GM23338 (cell line): ENCODE measurements around the gene POU4F3.

Experiments used
- CREB1 ChIP-seq: fragments of 250-450 bp; sonication (Bioruptor Pico); IDR thresholded peaks from 2 replicates; pipeline ENCODE4 v1.5.0; 2020; ENCODE audit warnings: low read depth, mild to moderate bottlenecking, moderate library complexity
- CTCF ChIP-seq, 2 experiments: fragments of 200-600 bp in 1 of 2; sonication (generic) in 1 of 2; conservative IDR thresholded peaks; 2 replicates each; pipeline versions ENCODE4 v1.5.1 to v1.6.1; 2016 to 2017; ENCODE audit warnings: antibody characterized with exemption in 2 of 2, low read depth in 2 of 2, mild to moderate bottlenecking in 2 of 2, moderate library complexity in 1 of 2
- ETS1 ChIP-seq: IDR thresholded peaks from 2 replicates; pipeline ENCODE4 v1.6.1; 2016; ENCODE audit warnings: antibody characterized with exemption
- EZH2 ChIP-seq: fragments of 200-600 bp; sonication (generic); IDR thresholded peaks from one replicate; pipeline ENCODE4 v1.8.0; 2017; ENCODE audit warnings: antibody characterized with exemption, mild to moderate bottlenecking, low read depth; ENCODE audit not compliant: unreplicated experiment
- EZH2phosphoT487 ChIP-seq: fragments of 200-600 bp; sonication (generic); IDR thresholded peaks from one replicate; pipeline ENCODE4 v1.8.1; 2018; ENCODE audit warnings: antibody characterized with exemption; ENCODE audit not compliant: unreplicated experiment
- JUNB ChIP-seq: IDR thresholded peaks from one replicate; pipeline ENCODE4 v1.6.1; 2016; ENCODE audit warnings: antibody characterized with exemption; ENCODE audit not compliant: unreplicated experiment
- NANOG ChIP-seq: IDR thresholded peaks from 2 replicates; pipeline ENCODE4 v1.6.1; 2016; ENCODE audit warnings: antibody characterized with exemption, borderline replicate concordance
- POLR2AphosphoS5 ChIP-seq: IDR thresholded peaks from 2 replicates; pipeline ENCODE4 v1.6.1; 2016; ENCODE audit warnings: antibody characterized with exemption, low read depth
- REST ChIP-seq: IDR thresholded peaks from one replicate; pipeline ENCODE4 v1.6.1; 2018; ENCODE audit warnings: antibody characterized with exemption; ENCODE audit not compliant: unreplicated experiment
- STAT1 ChIP-seq: IDR thresholded peaks from one replicate; pipeline ENCODE4 v1.6.1; 2016; ENCODE audit warnings: antibody characterized with exemption; ENCODE audit not compliant: unreplicated experiment
- ZNF114 ChIP-seq: fragments of 250-450 bp; sonication (Bioruptor Pico); IDR thresholded peaks from 2 replicates; pipeline ENCODE4 v1.5.0; 2020; ENCODE audit warnings: mild to moderate bottlenecking, moderate library complexity
- ZNF331 ChIP-seq: fragments of 250-450 bp; sonication (Bioruptor Pico); IDR thresholded peaks from 2 replicates; pipeline ENCODE4 v1.5.0; 2020; ENCODE audit warnings: low read depth, mild to moderate bottlenecking, moderate library complexity
- ZNF462 ChIP-seq: fragments of 250-450 bp; sonication (Bioruptor Pico); IDR thresholded peaks from 2 replicates; pipeline ENCODE4 v1.5.0; 2020; ENCODE audit warnings: mild to moderate bottlenecking, moderate library complexity

GRCh38 chr5:146366904-146367303 is 28.3 kb downstream of the POU4F3 start:
- TF ChIP-seq REST (no peak), CTCF (conservative IDR thresholded peaks at IDR 0.05; ENCODE audit: low read depth in 2 of 2) (no peak), STAT1 (no peak), CREB1 (CRISPR knock-in tag) (no peak), POLR2AphosphoS5 (no peak), EZH2 (no peak), NANOG (no peak), EZH2phosphoT487 (no peak), JUNB (no peak), ZNF331 (CRISPR knock-in tag) (no peak), ZNF114 (CRISPR knock-in tag) (no peak), ETS1 (no peak), ZNF462 (CRISPR knock-in tag) (no peak)
